Right atrium auricular region (tissue), 2 donors: Measurements from ENCODE around the gene MAML2. TPM values are rescaled to one million over a fixed set of nuclear protein-coding genes. Genes with fewer than 3 reads are reported as not detected.

Experiments
- DNase-seq: peaks from one replicate; pipeline ENCODE4 v3.0.0-alpha.2; 2019; ENCODE audit warnings: low spot score
- H3K27ac ChIP-seq, 2 donors: fragments of 200-600 bp; sonication (generic); 1 replicate in 1 of 2; 2 replicates in 1 of 2; pipeline ENCODE4 v1.5.1; 2016 to 2019
- H3K27me3 ChIP-seq, 2 donors: fragments of 200-600 bp; sonication (generic); one replicate each; pipeline versions ENCODE4 v1.5.1 to v1.6.0; 2017 to 2019
- H3K36me3 ChIP-seq: fragments of 200-600 bp; sonication (generic); one replicate; pipeline ENCODE4 v1.5.1; 2016
- H3K4me1 ChIP-seq, 2 donors: fragments of 200-600 bp; sonication (generic); one replicate each; pipeline versions ENCODE4 v1.5.1 to v1.6.0; 2017 to 2019
- H3K4me3 ChIP-seq, 2 donors: fragments of 200-600 bp; sonication (generic); 1 replicate in 1 of 2; 2 replicates in 1 of 2; pipeline ENCODE4 v1.5.1; 2017 to 2019; ENCODE audit warnings: mild to moderate bottlenecking in 1 of 2, moderate library complexity in 1 of 2
- H3K9me3 ChIP-seq, 2 donors: fragments of 200-600 bp; sonication (generic); one replicate each; pipeline ENCODE4 v1.5.1; 2019
- CTCF ChIP-seq, 2 donors: fragments of 200-600 bp; sonication (generic); IDR thresholded peaks; one replicate each; pipeline ENCODE4 v1.5.1; 2019; ENCODE audit warnings: antibody characterized with exemption in 2 of 2
- total RNA-seq, 2 donors: library from RNA; depleted of rRNA; stranded (reverse); fragments of >200 nt; gene quantifications; one replicate each; pipeline ENCODE4 v1.1.0, GENCODE V29; 2016

The MAML2 gene
- total RNA-seq, 2 donors from 2014 or later, result 7.6 to 16.6 TPM

GRCh38 chr11:96038046-96038445 is 304.9 kb downstream of the MAML2 start:
- Histone ChIP-seq H3K36me3 (no peaks in the 10 kb centered on the region), H3K9me3 (no peaks in the 10 kb centered on the region), H3K27me3 (no peaks in the 10 kb centered on the region), H3K4me3 (no peak overlapping the region), H3K4me1 (peaks cover 0 to 13% of the 10 kb centered on the region in 2 donors), H3K27ac (no peak overlapping the region)
- no peak for DNase-seq
- no peak for TF ChIP-seq CTCF (IDR thresholded peaks at IDR 0.05)

DNA sequence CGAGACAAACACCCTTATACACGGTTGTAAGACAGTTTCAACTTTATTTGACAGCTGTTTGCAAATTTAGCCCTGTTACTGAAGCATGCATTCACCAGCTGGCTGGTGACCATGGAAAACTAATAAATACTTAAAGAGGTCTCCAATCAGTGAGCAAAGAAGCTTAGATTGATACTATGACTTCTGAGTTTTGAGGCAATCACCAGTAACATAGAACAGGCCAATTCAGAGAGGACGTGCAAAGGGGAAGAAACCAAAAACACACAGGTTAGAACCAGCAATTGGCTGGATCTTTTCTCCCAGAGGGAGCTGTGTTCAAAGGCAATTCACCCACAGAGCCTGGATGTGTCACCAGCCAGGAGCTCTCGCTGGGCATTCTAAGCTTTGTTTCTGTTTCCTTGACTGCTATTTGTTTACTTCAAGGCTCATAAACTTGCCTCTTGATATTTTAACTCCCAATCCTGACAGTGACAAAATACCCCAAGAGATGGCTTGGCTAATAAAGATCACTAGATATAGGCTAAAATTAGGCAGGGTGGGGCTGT is 305.5 kb downstream of the MAML2 start:
- no peaks in the 10 kb centered on the region for H3K36me3 ChIP-seq
- H3K4me1 ChIP-seq, result peaks cover 0 to 13% of the 10 kb centered on the region in 2 donors
- no peak overlapping the region for H3K4me3 ChIP-seq
- no peaks in the 10 kb centered on the region for H3K27me3 ChIP-seq
- TF ChIP-seq CTCF (IDR thresholded peaks at IDR 0.05), result no peak
- DNase-seq, result no peak
- no peaks in the 10 kb centered on the region for H3K9me3 ChIP-seq
- no peak overlapping the region for H3K27ac ChIP-seq

GRCh38 chr11:96036863-96037262 is 306.1 kb downstream of the MAML2 start:
- H3K27me3 ChIP-seq, result no peaks in the 10 kb centered on the region
- TF ChIP-seq CTCF (IDR thresholded peaks at IDR 0.05), result no peak
- DNase-seq, result no peak
- no peak overlapping the region for H3K27ac ChIP-seq
- H3K9me3 ChIP-seq, result no peaks in the 10 kb centered on the region
- H3K4me3 ChIP-seq, result no peak overlapping the region
- H3K4me1 ChIP-seq, result peaks cover 0 to 13% of the 10 kb centered on the region in 2 donors
- no peaks in the 10 kb centered on the region for H3K36me3 ChIP-seq

- H3K27ac ChIP-seq, result no peak overlapping the region
These were observed 307.3 kb downstream of the MAML2 start for GRCh38 chr11:96035740-96036078.

DNA sequence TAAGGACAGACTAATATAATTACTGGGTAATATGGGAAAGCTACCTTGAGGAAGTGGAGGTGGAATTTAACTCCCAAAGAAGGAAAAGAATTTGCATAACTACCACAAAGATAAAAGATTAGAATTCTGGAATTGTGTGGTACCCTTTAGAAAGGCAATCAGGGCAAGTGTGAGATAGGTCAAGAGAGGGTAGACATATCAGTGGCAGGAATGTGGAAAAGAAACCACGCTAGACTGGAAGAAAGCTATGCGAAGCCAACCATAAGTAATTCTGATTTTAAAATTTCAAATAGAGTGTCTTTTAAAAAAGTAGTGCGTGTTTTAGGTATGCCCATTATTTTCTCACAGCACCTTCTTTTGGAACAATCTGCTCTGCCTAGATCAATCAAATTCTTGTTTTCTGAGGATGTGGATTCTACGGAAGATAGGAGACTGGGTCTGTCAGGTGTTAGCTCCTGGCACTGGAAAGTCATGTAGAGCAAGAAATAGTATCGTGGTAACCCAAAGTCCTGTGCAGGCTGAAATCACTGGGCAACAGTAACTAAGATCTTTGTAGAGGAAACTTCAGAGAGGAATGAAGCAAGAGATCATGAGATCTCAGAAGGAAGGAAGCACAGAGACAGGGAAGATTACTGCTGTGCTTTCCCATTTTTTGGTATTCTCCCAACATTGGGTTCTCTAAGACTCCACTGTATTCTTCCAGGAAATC is 307.8 kb downstream of the MAML2 start:
- DNase-seq, result no peak
- Histone ChIP-seq H3K4me3 (no peak overlapping the region), H3K36me3 (no peaks in the 10 kb centered on the region), H3K4me1 (peaks cover 0 to 13% of the 10 kb centered on the region in 2 donors), H3K27ac (no peak overlapping the region), H3K27me3 (no peaks in the 10 kb centered on the region), H3K9me3 (no peaks in the 10 kb centered on the region)
- no peak for TF ChIP-seq CTCF (IDR thresholded peaks at IDR 0.05)

More at GRCh38 chr11:96035740-96036078, 307.3 kb downstream of the MAML2 start:
- Histone ChIP-seq H3K4me1 (peaks cover 0 to 13% of the 10 kb centered on the region in 2 donors), H3K27me3 (no peaks in the 10 kb centered on the region), H3K36me3 (no peaks in the 10 kb centered on the region), H3K9me3 (no peaks in the 10 kb centered on the region), H3K4me3 (no peak overlapping the region)
- DNase-seq, result no peak
- TF ChIP-seq CTCF (IDR thresholded peaks at IDR 0.05), result no peak

DNA sequence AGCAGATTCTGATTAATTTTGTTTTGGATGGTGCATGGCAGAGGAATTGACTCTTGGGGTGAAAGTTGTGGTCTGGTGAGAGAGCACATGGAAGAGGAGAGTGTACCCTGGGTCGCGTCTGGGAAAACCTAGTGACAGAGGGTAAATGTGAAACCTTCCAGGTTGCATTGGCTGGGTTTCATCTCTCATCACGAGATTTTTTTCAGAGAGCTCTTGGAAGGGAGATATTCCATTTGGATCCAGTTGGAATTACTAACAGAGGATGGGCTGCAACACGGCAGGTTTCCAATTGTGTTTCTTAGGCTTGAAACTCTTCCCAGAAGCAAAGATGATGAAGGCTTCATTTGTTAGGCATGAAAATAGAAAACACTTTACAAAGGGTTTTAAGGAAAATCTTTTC is 309.4 kb downstream of the MAML2 start:
- TF ChIP-seq CTCF (IDR thresholded peaks at IDR 0.05), result no peak
- no peak for DNase-seq
- no peaks in the 10 kb centered on the region for H3K36me3 ChIP-seq

More for the DNA sequence above, 309.4 kb downstream of the MAML2 start:
- H3K4me1 ChIP-seq, result peaks cover 0 to 13% of the 10 kb centered on the region in 2 donors
- no peaks in the 10 kb centered on the region for H3K9me3 ChIP-seq
- H3K27ac ChIP-seq, result no peak overlapping the region
- no peaks in the 10 kb centered on the region for H3K27me3 ChIP-seq
- H3K4me3 ChIP-seq, result no peak overlapping the region
